DOHH2 (cell line): ENCODE results near the gene CACNA2D1.

Source experiments
- H3F3A ChIP-seq: fragments of 200-600 bp; sonication (generic), shearing (Covaris generic); 2 replicates; pipeline ENCODE4 v1.6.0; 2016; ENCODE audit warnings: antibody characterized with exemption, mild to moderate bottlenecking; ENCODE audit not compliant: control insufficient read depth, insufficient read depth
- H3K27ac ChIP-seq: fragments of 200-600 bp; sonication (generic); 2 replicates; pipeline ENCODE4 v1.5.1; 2014; ENCODE audit warnings: low read depth, mild to moderate bottlenecking, low read length, moderate library complexity
- H3K27me3 ChIP-seq: fragments of 200-600 bp; sonication (generic); 2 replicates; pipeline ENCODE4 v1.6.1; 2014; ENCODE audit warnings: mild to moderate bottlenecking, low read length, mixed read lengths; ENCODE audit not compliant: control insufficient read depth
- H3K36me3 ChIP-seq: fragments of 200-600 bp; sonication (generic); 2 replicates; pipeline ENCODE4 v1.6.1; 2014; ENCODE audit warnings: mild to moderate bottlenecking, low read length, moderate library complexity, mixed read lengths; ENCODE audit not compliant: control insufficient read depth
- H3K4me1 ChIP-seq: fragments of 200-600 bp; sonication (generic); 2 replicates; pipeline ENCODE4 v1.6.1; 2014; ENCODE audit warnings: mild to moderate bottlenecking, low read length, mixed read lengths; ENCODE audit not compliant: control insufficient read depth
- H3K4me2 ChIP-seq: fragments of 200-600 bp; sonication (generic); 2 replicates; pipeline ENCODE4 v1.6.0; 2014; ENCODE audit warnings: mild to moderate bottlenecking, low read length, moderate library complexity
- H3K4me3 ChIP-seq: fragments of 200-600 bp; sonication (generic); 2 replicates; pipeline ENCODE4 v1.5.1; 2014; ENCODE audit warnings: mild to moderate bottlenecking, low read length, mixed read lengths
- H3K79me2 ChIP-seq: fragments of 200-600 bp; sonication (generic); 2 replicates; pipeline ENCODE4 v1.6.1; 2014; ENCODE audit warnings: mild to moderate bottlenecking, low read length, mixed read lengths; ENCODE audit not compliant: control insufficient read depth
- H3K9me2 ChIP-seq: fragments of 200-600 bp; sonication (generic); replicated peaks from 2 replicates; pipeline ENCODE4 v1.6.1; 2014; ENCODE audit warnings: mild to moderate bottlenecking, low read length, mixed read lengths; ENCODE audit not compliant: control insufficient read depth
- H3K9me3 ChIP-seq: fragments of 200-600 bp; sonication (generic); 2 replicates; pipeline ENCODE4 v1.6.1; 2014; ENCODE audit warnings: antibody characterized with exemption, low read length, mixed read lengths; ENCODE audit not compliant: control insufficient read depth, insufficient read depth
- H4K20me1 ChIP-seq: fragments of 200-600 bp; sonication (generic); 2 replicates; pipeline ENCODE4 v1.6.0; 2014; ENCODE audit warnings: low read depth, mild to moderate bottlenecking, antibody characterized with exemption, low read length, moderate library complexity; ENCODE audit not compliant: control insufficient read depth, insufficient read depth
- EZH2phosphoT487 ChIP-seq: fragments of 200-600 bp; sonication (generic); IDR thresholded peaks from 2 replicates; pipeline ENCODE4 v1.6.1; 2017; ENCODE audit warnings: borderline replicate concordance, mild to moderate bottlenecking, antibody characterized with exemption, low read length, moderate library complexity, mixed read lengths
- TF ChIP-seq, protein P1 (sequence below): fragments of 200-600 bp; sonication (generic); IDR thresholded peaks from one replicate; pipeline ENCODE4 v1.5.1; 2014; ENCODE audit warnings: antibody characterized with exemption, mild to moderate bottlenecking, low read depth, low read length; ENCODE audit not compliant: poor library complexity, severe bottlenecking

The CACNA2D1 gene

DNA sequence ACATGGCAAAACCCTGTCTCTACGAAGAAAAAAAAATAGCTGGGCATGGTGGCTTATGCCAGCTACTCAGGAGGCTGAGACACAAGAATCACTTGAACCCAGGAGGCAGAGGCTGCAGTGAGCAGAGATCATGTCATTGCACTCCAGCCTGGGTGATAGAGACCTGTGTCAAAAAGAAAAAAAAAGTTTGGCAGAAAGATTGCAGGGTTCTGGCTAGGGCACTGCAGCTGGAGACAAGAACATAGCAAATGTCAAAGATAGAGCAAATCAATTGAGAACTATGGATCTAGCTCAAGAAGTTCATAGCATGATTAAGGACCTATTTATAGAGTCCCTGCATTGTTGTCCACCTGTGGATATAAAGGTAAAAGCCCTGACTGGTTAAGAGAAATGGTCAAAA lies 79.5 kb downstream of the CACNA2D1 start:
- Histone ChIP-seq H3K4me1 (peaks cover 8% of the 10 kb centered on the region), H3K27me3 (no peaks in the 10 kb centered on the region), H3K9me2 (no peaks in the 10 kb centered on the region), H3K79me2 (no peaks in the 10 kb centered on the region), H3K4me2 (no peak overlapping the region), H3K9me3 (no peaks in the 10 kb centered on the region), H3K27ac (no peak overlapping the region), H3F3A (no peaks in the 10 kb centered on the region), H3K4me3 (no peak overlapping the region), H4K20me1 (no peaks in the 10 kb centered on the region), H3K36me3 (no peaks in the 10 kb centered on the region)
- TF ChIP-seq EZH2phosphoT487, result no peak
- TF ChIP-seq, protein P1, sequence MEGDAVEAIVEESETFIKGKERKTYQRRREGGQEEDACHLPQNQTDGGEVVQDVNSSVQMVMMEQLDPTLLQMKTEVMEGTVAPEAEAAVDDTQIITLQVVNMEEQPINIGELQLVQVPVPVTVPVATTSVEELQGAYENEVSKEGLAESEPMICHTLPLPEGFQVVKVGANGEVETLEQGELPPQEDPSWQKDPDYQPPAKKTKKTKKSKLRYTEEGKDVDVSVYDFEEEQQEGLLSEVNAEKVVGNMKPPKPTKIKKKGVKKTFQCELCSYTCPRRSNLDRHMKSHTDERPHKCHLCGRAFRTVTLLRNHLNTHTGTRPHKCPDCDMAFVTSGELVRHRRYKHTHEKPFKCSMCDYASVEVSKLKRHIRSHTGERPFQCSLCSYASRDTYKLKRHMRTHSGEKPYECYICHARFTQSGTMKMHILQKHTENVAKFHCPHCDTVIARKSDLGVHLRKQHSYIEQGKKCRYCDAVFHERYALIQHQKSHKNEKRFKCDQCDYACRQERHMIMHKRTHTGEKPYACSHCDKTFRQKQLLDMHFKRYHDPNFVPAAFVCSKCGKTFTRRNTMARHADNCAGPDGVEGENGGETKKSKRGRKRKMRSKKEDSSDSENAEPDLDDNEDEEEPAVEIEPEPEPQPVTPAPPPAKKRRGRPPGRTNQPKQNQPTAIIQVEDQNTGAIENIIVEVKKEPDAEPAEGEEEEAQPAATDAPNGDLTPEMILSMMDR, result no peak

DNA sequence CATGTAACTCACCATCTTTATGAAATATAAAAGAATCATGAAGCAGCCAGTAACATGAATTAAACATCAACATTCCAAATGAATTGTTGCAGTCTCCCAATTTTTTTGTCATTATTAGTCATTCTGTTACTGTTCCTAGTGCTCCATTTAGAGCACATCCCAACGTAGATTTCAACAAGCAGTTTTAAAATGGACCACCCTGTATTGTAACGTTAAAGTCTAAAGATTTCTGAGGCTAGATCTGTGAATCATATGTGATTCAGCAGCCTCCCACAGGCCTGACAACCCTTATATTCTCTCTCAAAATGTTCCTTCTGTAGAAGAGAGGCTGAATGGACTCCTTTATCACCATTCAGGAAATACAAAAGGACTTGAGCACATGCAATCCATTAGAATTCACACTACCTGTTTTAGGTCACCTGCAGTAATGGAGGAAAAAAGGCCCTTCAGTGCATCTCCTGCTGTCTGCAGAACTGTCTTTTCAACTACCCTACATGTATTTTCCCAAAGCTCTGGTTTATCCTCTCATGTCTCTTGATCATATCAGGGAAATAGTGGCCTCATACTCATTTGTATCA lies 81.4 kb downstream of the CACNA2D1 start:
- H3K9me3 ChIP-seq, result no peaks in the 10 kb centered on the region
- no peak overlapping the region for H3K27ac ChIP-seq
- H3K36me3 ChIP-seq, result no peaks in the 10 kb centered on the region
- no peaks in the 10 kb centered on the region for H3K79me2 ChIP-seq
- H3K9me2 ChIP-seq, result no peaks in the 10 kb centered on the region
- peaks cover 5% of the 10 kb centered on the region for H3K4me1 ChIP-seq
- no peak overlapping the region for H3K4me2 ChIP-seq
- H3F3A ChIP-seq, result no peaks in the 10 kb centered on the region
- TF ChIP-seq EZH2phosphoT487, result no peak
- TF ChIP-seq, protein P1, result no peak
- H4K20me1 ChIP-seq, result no peaks in the 10 kb centered on the region
- H3K27me3 ChIP-seq, result no peaks in the 10 kb centered on the region
- H3K4me3 ChIP-seq, result no peak overlapping the region

DNA sequence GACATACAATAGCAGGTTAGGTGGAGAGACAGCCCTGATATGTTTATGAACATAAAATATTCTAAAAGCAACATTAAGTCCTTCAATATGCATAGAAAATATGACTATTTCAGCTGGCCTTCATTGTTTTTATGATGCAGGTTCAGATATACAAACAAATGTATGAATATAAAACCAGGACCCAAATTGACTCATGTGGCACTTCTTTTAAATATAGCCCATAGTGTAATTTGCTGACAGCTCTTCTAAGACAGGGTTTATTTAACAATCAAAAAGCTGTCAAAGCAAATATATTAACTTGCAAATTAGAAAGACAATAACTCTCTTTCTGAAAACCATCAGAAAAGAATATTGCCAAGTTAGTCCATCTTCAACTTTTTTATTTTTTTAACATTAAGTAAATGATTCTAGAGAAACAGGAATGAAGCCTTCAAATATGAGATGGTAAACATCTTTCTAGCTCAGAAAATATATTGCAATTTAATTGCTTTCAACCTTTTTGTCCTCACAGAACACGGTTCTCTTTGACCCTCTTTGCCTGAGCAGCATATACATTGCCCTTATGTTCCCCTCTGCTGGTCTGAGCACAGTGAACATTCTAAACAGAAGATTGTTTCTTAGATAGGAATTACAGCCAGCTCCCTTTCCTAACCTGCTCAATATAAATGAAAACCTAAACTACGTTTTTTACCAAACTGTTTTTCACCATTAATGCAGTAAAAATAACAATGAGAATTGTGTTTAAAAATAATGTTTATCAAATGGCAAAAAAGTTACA lies 82.8 kb downstream of the CACNA2D1 start:
- Histone ChIP-seq H3K27me3 (no peaks in the 10 kb centered on the region), H3K79me2 (no peaks in the 10 kb centered on the region), H3K9me2 (no peaks in the 10 kb centered on the region), H3K36me3 (no peaks in the 10 kb centered on the region), H4K20me1 (no peaks in the 10 kb centered on the region), H3K4me2 (no peak overlapping the region), H3K9me3 (no peaks in the 10 kb centered on the region), H3K4me1 (no peaks in the 10 kb centered on the region), H3F3A (no peaks in the 10 kb centered on the region), H3K4me3 (no peak overlapping the region), H3K27ac (no peak overlapping the region)
- TF ChIP-seq, protein P1, result no peak
- no peak for TF ChIP-seq EZH2phosphoT487
